HL-60/S4 treated with phorbol 12-myristate 13-acetate at 8.2 ng/mL for 4 days and 3 days (cell line): ENCODE measurements around the gene EFHD1.
"Not testable (repeated sequence)": the region's sequence is repeated elsewhere in the genome, so short reads cannot be mapped to it uniquely, and the experiment has no call there.

Source experiments
- in situ Hi-C: fragments of 300-500 bp; cut with MboI; formaldehyde crosslinking; loops from 2 replicates; pipeline ENCODE4 v1.15.0; 2022; ENCODE audit warnings: low sequenced_read_pairs

EFHD1 gene

GRCh38 chr2:232615339-232615738 lies 18.1 kb upstream of the EFHD1 start:
- in situ Hi-C loops, result no loop called here

- in situ Hi-C loops, result no loop called here
Observed at GRCh38 chr2:232621186-232621585, 12.2 kb upstream of the EFHD1 start.

GRCh38 chr2:232622563-232622962 lies 10.8 kb upstream of the EFHD1 start:
- in situ Hi-C loops, result no loop called here

GRCh38 chr2:232623768-232624765 lies 9.3 kb upstream of the EFHD1 start:
- in situ Hi-C loops, result no loop called here

- in situ Hi-C loops, result no loop called here
Observed at GRCh38 chr2:232626584-232626983, 6.8 kb upstream of the EFHD1 start.

GRCh38 chr2:232628466-232629128 lies 4.8 kb upstream of the EFHD1 start:
- in situ Hi-C loops, result no loop called here

GRCh38 chr2:232629129-232629475 lies 4.3 kb upstream of the EFHD1 start:
- in situ Hi-C loops, result no loop called here

- in situ Hi-C loops, result no loop called here
Observed at GRCh38 chr2:232632229-232632903, 1.0 kb upstream of the EFHD1 start.

GRCh38 chr2:232632904-232633412 lies 446 bp upstream of the EFHD1 start:
- in situ Hi-C loops, result no loop called here

- in situ Hi-C loops, result no loop called here
Observed at GRCh38 chr2:232634206-232635150, 1.1 kb downstream of the EFHD1 start.

GRCh38 chr2:232635376-232635775 lies 2.0 kb downstream of the EFHD1 start:
- in situ Hi-C loops, result not testable (repeated sequence)

GRCh38 chr2:232635820-232636219 lies 2.4 kb downstream of the EFHD1 start:
- in situ Hi-C loops, result no loop called here

GRCh38 chr2:232636788-232637420 lies 3.5 kb downstream of the EFHD1 start:
- in situ Hi-C loops, result no loop called here

GRCh38 chr2:232637866-232638583 lies 4.6 kb downstream of the EFHD1 start:
- in situ Hi-C loops, result no loop called here

- in situ Hi-C loops, result no loop called here
Observed at GRCh38 chr2:232641153-232641848, 7.9 kb downstream of the EFHD1 start.

- in situ Hi-C loops, result no loop called here
Observed at GRCh38 chr2:232643147-232643425, 9.7 kb downstream of the EFHD1 start.

- in situ Hi-C loops, result no loop called here
Observed at GRCh38 chr2:232643813-232644347, 10.5 kb downstream of the EFHD1 start.

GRCh38 chr2:232645061-232645460 lies 11.7 kb downstream of the EFHD1 start:
- in situ Hi-C loops, result no loop called here
